ENCODE results near the gene PPIP5K2.

Gene PPIP5K2

GRCh38 chr5:103255691-103256090 is 135.6 kb downstream of the PPIP5K2 start:
- no peak for DNase-seq

- DNase-seq, result no peak
Observed at GRCh38 chr5:103256178-103256577, 136.1 kb downstream of the PPIP5K2 start.

- DNase-seq, result peak; percentile 94
Observed at GRCh38 chr5:103258368-103258956, 138.4 kb downstream of the PPIP5K2 start, which contains the start of gene MACIR. Gene MACIR, plus strand, starts transcription at chr5:103258763. Its CDS starts 17,157 bp downstream, at chr5:103275920.

GRCh38 chr5:103258957-103259704 is 139.0 kb downstream of the PPIP5K2 start:
- DNase-seq, result peak; percentile 50

GRCh38 chr5:103259705-103260355 is 139.7 kb downstream of the PPIP5K2 start:
- no peak for DNase-seq

- no peak for DNase-seq
Observed at GRCh38 chr5:103260951-103261350, 140.8 kb downstream of the PPIP5K2 start.
